ENCODE measurements around the gene SMYD3.

SMYD3 gene

GRCh38 chr1:246534114-246534513 lies 27.0 kb upstream of the SMYD3 start:
- ChIA-PET POLR2A (no interaction called here), CTCF (no interaction called here)
- no peaks in the 10 kb centered on the region for H3K36me3 ChIP-seq (ENCODE audit: control insufficient read depth in 2 of 2, insufficient read depth in 1 of 2, low read length in 2 of 2)
- no peaks in the 10 kb centered on the region for H3K4me1 ChIP-seq (ENCODE audit: control insufficient read depth, insufficient read depth, low read length)
- H3K9me3 ChIP-seq (ENCODE audit: control insufficient read depth, insufficient read depth, low read depth, low read length) = no peaks in the 10 kb centered on the region
- TF ChIP-seq ZNF155 (tag by site-specific recombination; IDR thresholded peaks at IDR 0.05) (no peak), ZNF324 (tag by site-specific recombination; IDR thresholded peaks at IDR 0.05) (no peak)
- no peak overlapping the region for H3K27ac ChIP-seq (ENCODE audit: extremely low read depth, low read depth, low read length)
- H3K4me3 ChIP-seq (ENCODE audit: low read depth, low read length) = no peak overlapping the region

- TF ChIP-seq ZNF354C (tag by site-specific recombination; IDR thresholded peaks at IDR 0.05; ENCODE audit: borderline replicate concordance, low read depth) (no peak), ZFP69B (tag by site-specific recombination; IDR thresholded peaks at IDR 0.05) (no peak), SP3 (tag by site-specific recombination; IDR thresholded peaks at IDR 0.05) (no peak), ZNF280D (tag by site-specific recombination; IDR thresholded peaks at IDR 0.05) (no peak), ZNF654 (tag by site-specific recombination; IDR thresholded peaks at IDR 0.05; ENCODE audit: low read depth) (no peak), ZNF37A (tag by site-specific recombination; IDR thresholded peaks at IDR 0.05) (no peak), ZNF24 (tag by site-specific recombination; IDR thresholded peaks at IDR 0.05) (no peak), ZNF768 (tag by site-specific recombination; IDR thresholded peaks at IDR 0.05) (no peak), REST (tag by site-specific recombination; IDR thresholded peaks at IDR 0.05) (no peak), ZNF48 (tag by site-specific recombination; IDR thresholded peaks at IDR 0.05) (no peak), GLIS2 (tag by site-specific recombination; IDR thresholded peaks at IDR 0.05) (no peak), ZNF449 (tag by site-specific recombination; IDR thresholded peaks at IDR 0.05) (no peak), ZBTB26 (tag by site-specific recombination; optimal IDR thresholded peaks at IDR 0.05) (no peak), ZNF76 (tag by site-specific recombination; IDR thresholded peaks at IDR 0.05; ENCODE audit: borderline replicate concordance, low read depth) (no peak), ZXDB (tag by site-specific recombination; IDR thresholded peaks at IDR 0.05) (no peak), ZNF510 (tag by site-specific recombination; IDR thresholded peaks at IDR 0.05; ENCODE audit: insufficient replicate concordance) (no peak), ZNF341 (tag by site-specific recombination; IDR thresholded peaks at IDR 0.05; ENCODE audit: low read depth) (no peak)
- CTCF ChIA-PET = interaction anchor here (0.6 kb wide), 1 partner anchor 165 kb away, joined by 3 read pairs; no protein-coding TSS in a partner anchor
Observed at GRCh38 chr1:246533371-246533905, 26.4 kb upstream of the SMYD3 start.

More at GRCh38 chr1:246533371-246533905, 26.4 kb upstream of the SMYD3 start:
- no peak overlapping the region for H3K4me3 ChIP-seq (ENCODE audit: low read depth, low read length)
- H3K27ac ChIP-seq (ENCODE audit: extremely low read depth, low read depth, low read length) = no peak overlapping the region
- no peaks in the 10 kb centered on the region for H3K9me3 ChIP-seq (ENCODE audit: control insufficient read depth, insufficient read depth, low read depth, low read length)
- POLR2A ChIA-PET = no interaction called here
- no peaks in the 10 kb centered on the region for H3K4me1 ChIP-seq (ENCODE audit: control insufficient read depth, insufficient read depth, low read length)
- no peaks in the 10 kb centered on the region for H3K36me3 ChIP-seq (ENCODE audit: control insufficient read depth in 2 of 2, insufficient read depth in 1 of 2, low read length in 2 of 2)
